ENCODE measurements around the gene CTRB1. TPM values are rescaled to one million over a fixed set of nuclear protein-coding genes. Genes with fewer than 3 reads are reported as not detected.
A peak's percentile ranks its signal among the peaks of the same experiment; 100 is the strongest.
"Not testable (repeated sequence)": the region's sequence is repeated elsewhere in the genome, so short reads cannot be mapped to it uniquely, and the experiment has no call there.

CTRB1 gene
- total and polyA plus RNA-seq, 2 experiments from 2014 or later = not detected

- in situ Hi-C loops (cut with MboI) = no loop called here
- Histone ChIP-seq H3K36me3 (ENCODE audit: low read depth) (peaks cover 5% of the 10 kb centered on the region; the same call in 1 of the 2 replicates), H3K9me3 (ENCODE audit: low read depth) (no peaks in the 10 kb centered on the region), H3K9me2 (ENCODE audit: insufficient read depth) (no peaks in the 10 kb centered on the region), H3K27ac (peak overlapping the region; percentile 99), H3K27me3 (replicated peaks; ENCODE audit: insufficient read depth) (no peaks in the 10 kb centered on the region), H2AFZ (no peak overlapping the region), H3K4me1 (ENCODE audit: insufficient read depth) (peaks cover 35% of the 10 kb centered on the region), H3K4me3 (no peak overlapping the region; the same call in 1 of the 2 replicates), H3K4me2 (ENCODE audit: unreplicated experiment) (peak overlapping the region; percentile 47), H3K9ac (peak overlapping the region; percentile 91), H3F3A (ENCODE audit: insufficient read depth) (peaks cover 12% of the 10 kb centered on the region; the same call in 1 of the 2 replicates), H4K20me1 (ENCODE audit: insufficient read depth) (no peaks in the 10 kb centered on the region), H3K79me2 (ENCODE audit: insufficient read depth) (peaks cover 98% of the 10 kb centered on the region)
- WGBS, 2 experiments (ENCODE audit: low coverage in 1 of 2, low lambda C conversion rate in 2 of 2, missing lambda C conversion rate in 2 of 2) = 29 to 30% methylated on average over 16 of the region's 16 CpGs
- TF ChIP-seq EZH2 (IDR thresholded peaks at IDR 0.05; ENCODE audit: insufficient read depth, poor library complexity, severe bottlenecking) (no peak), EZH2phosphoT487 (IDR thresholded peaks at IDR 0.05; ENCODE audit: insufficient read depth, low read depth) (no peak)
- peak; percentile 79 for DNase-seq
Observed at GRCh38 chr16:75238853-75239541, 20.2 kb downstream of the CTRB1 start.

GRCh38 chr16:75239542-75240122, 20.8 kb downstream of the CTRB1 start:
- Histone ChIP-seq H2AFZ (no peak overlapping the region), H3K9me2 (ENCODE audit: insufficient read depth) (no peaks in the 10 kb centered on the region), H3K4me3 (no peak overlapping the region), H3K36me3 (ENCODE audit: low read depth) (peaks cover 3% of the 10 kb centered on the region; the same call in 1 of the 2 replicates), H3K4me1 (ENCODE audit: insufficient read depth) (peaks cover 42% of the 10 kb centered on the region), H3K9me3 (ENCODE audit: low read depth) (no peaks in the 10 kb centered on the region), H3F3A (ENCODE audit: insufficient read depth) (peaks cover 19% of the 10 kb centered on the region), H3K79me2 (ENCODE audit: insufficient read depth) (peaks cover 98% of the 10 kb centered on the region), H4K20me1 (ENCODE audit: insufficient read depth) (no peaks in the 10 kb centered on the region), H3K4me2 (ENCODE audit: unreplicated experiment) (no peak overlapping the region), H3K27ac (peak overlapping the region; percentile 99), H3K9ac (peak overlapping the region; percentile 91), H3K27me3 (replicated peaks; ENCODE audit: insufficient read depth) (no peaks in the 10 kb centered on the region)
- TF ChIP-seq EZH2phosphoT487 (IDR thresholded peaks at IDR 0.05; ENCODE audit: insufficient read depth, low read depth) (no peak), EZH2 (IDR thresholded peaks at IDR 0.05; ENCODE audit: insufficient read depth, poor library complexity, severe bottlenecking) (no peak)
- no peak for DNase-seq
- WGBS, 2 experiments (ENCODE audit: low coverage in 1 of 2, low lambda C conversion rate in 2 of 2, missing lambda C conversion rate in 2 of 2) = 67 to 76% methylated on average over 13 to 19 of the region's 19 CpGs
- in situ Hi-C loops (cut with MboI) = no loop called here

GRCh38 chr16:75240633-75241032, 21.8 kb downstream of the CTRB1 start:
- H3K27me3 ChIP-seq (replicated peaks; ENCODE audit: insufficient read depth); H3K4me2 ChIP-seq (ENCODE audit: unreplicated experiment); in situ Hi-C loops (cut with MboI); DNase-seq; H4K20me1 ChIP-seq (ENCODE audit: insufficient read depth); H3K9me3 ChIP-seq (ENCODE audit: low read depth); H2AFZ ChIP-seq; H3K36me3 ChIP-seq (ENCODE audit: low read depth); H3K4me3 ChIP-seq; H3K9me2 ChIP-seq (ENCODE audit: insufficient read depth): not testable (repeated sequence)
- Histone ChIP-seq H3K27ac (peak overlapping the region; percentile 99; the same call in 1 of the 2 replicates), H3K79me2 (ENCODE audit: insufficient read depth) (peaks cover 91% of the 10 kb centered on the region), H3K4me1 (ENCODE audit: insufficient read depth) (peaks cover 49% of the 10 kb centered on the region), H3F3A (ENCODE audit: insufficient read depth) (peaks cover 22% of the 10 kb centered on the region), H3K9ac (peak overlapping the region; percentile 91; the same call in 1 of the 2 replicates)
- 85 to 86% methylated on average over 7 of the region's 7 CpGs for WGBS, 2 experiments (ENCODE audit: low coverage in 1 of 2, low lambda C conversion rate in 2 of 2, missing lambda C conversion rate in 2 of 2)

GRCh38 chr16:75241412-75241811, 22.6 kb downstream of the CTRB1 start:
- no peaks in the 10 kb centered on the region for H3K9me3 ChIP-seq (ENCODE audit: low read depth)
- no peak for TF ChIP-seq EZH2phosphoT487 (IDR thresholded peaks at IDR 0.05; ENCODE audit: insufficient read depth, low read depth)
- TF ChIP-seq EZH2 (IDR thresholded peaks at IDR 0.05; ENCODE audit: insufficient read depth, poor library complexity, severe bottlenecking) = no peak
- in situ Hi-C loops (cut with MboI) = no loop called here
- H3K4me1 ChIP-seq (ENCODE audit: insufficient read depth) = peaks cover 56% of the 10 kb centered on the region
- WGBS, 2 experiments (ENCODE audit: low coverage in 1 of 2, low lambda C conversion rate in 2 of 2, missing lambda C conversion rate in 2 of 2) = 79 to 82% methylated on average over 7 of the region's 8 CpGs
- no peaks in the 10 kb centered on the region; the same call in 1 of the 2 replicates for H3K36me3 ChIP-seq (ENCODE audit: low read depth)
- H3K79me2 ChIP-seq (ENCODE audit: insufficient read depth) = peaks cover 90% of the 10 kb centered on the region
- DNase-seq = no peak
- peaks cover 30% of the 10 kb centered on the region for H3F3A ChIP-seq (ENCODE audit: insufficient read depth)
- H3K27ac ChIP-seq = 0 out of 2 replicates have a peak overlapping the region, but pooled peaks have one; percentile 5
- no peak overlapping the region for H3K4me2 ChIP-seq (ENCODE audit: unreplicated experiment)
- no peaks in the 10 kb centered on the region for H3K27me3 ChIP-seq (replicated peaks; ENCODE audit: insufficient read depth)
- no peaks in the 10 kb centered on the region for H3K9me2 ChIP-seq (ENCODE audit: insufficient read depth)
- H4K20me1 ChIP-seq (ENCODE audit: insufficient read depth) = no peaks in the 10 kb centered on the region
- H2AFZ ChIP-seq = no peak overlapping the region
- H3K4me3 ChIP-seq = no peak overlapping the region
- no peak overlapping the region; the same call in 1 of the 2 replicates for H3K9ac ChIP-seq

Measured in GM23248 (cell line).